Superior temporal gyrus (tissue), 1 donor: ENCODE data around the gene MX2.
"Not testable (repeated sequence)": the region's sequence is repeated elsewhere in the genome, so short reads cannot be mapped to it uniquely, and the experiment has no call there.

Experiments used
- DNase-seq: peaks from one replicate; pipeline ENCODE4 v3.0.0-alpha.2; 2016; ENCODE audit errors: extremely low spot score

MX2 gene

GRCh38 chr21:41361786-41362604 is at the start of gene MX2:
Gene MX2 (plus strand): TSS chr21:41362027. CDS start chr21:41376907, 14,880 bp downstream.
- DNase-seq = no peak

GRCh38 chr21:41313285-41314164 is 48.3 kb upstream of the MX2 start:
- DNase-seq = not testable (repeated sequence)

- no peak for DNase-seq
These were observed 46.1 kb upstream of the MX2 start for GRCh38 chr21:41315726-41316125.

GRCh38 chr21:41316200-41317062 is 45.4 kb upstream of the MX2 start, which contains the start of gene FAM3B:
Gene FAM3B (plus strand): TSS chr21:41316801. CDS start chr21:41316880, 79 bp downstream.
- no peak for DNase-seq

- DNase-seq = no peak
These were observed 44.8 kb upstream of the MX2 start for GRCh38 chr21:41317063-41317392.

- no peak for DNase-seq
These were observed 44.4 kb upstream of the MX2 start for GRCh38 chr21:41317458-41317857.

GRCh38 chr21:41318218-41318617 is 43.6 kb upstream of the MX2 start:
- DNase-seq = no peak

GRCh38 chr21:41319273-41319672 is 42.6 kb upstream of the MX2 start:
- DNase-seq = no peak

GRCh38 chr21:41321211-41321907 is 40.5 kb upstream of the MX2 start:
- DNase-seq = no peak

- no peak for DNase-seq
These were observed 39.8 kb upstream of the MX2 start for GRCh38 chr21:41321908-41322495.

GRCh38 chr21:41322496-41323382 is 39.1 kb upstream of the MX2 start:
- no peak for DNase-seq

GRCh38 chr21:41325138-41325912 is 36.5 kb upstream of the MX2 start:
- DNase-seq = no peak

- no peak for DNase-seq
These were observed 35.3 kb upstream of the MX2 start for GRCh38 chr21:41326414-41327080.

- DNase-seq = no peak
These were observed 34.1 kb upstream of the MX2 start for GRCh38 chr21:41327753-41328152.

- DNase-seq = no peak
These were observed 32.9 kb upstream of the MX2 start for GRCh38 chr21:41328660-41329607.

GRCh38 chr21:41333752-41334151 is 28.1 kb upstream of the MX2 start:
- DNase-seq = no peak

- no peak for DNase-seq
These were observed 24.3 kb upstream of the MX2 start for GRCh38 chr21:41337515-41337914.
